Transverse colon (tissue), 4 donors: ENCODE results near the gene PROSER3.

ENCODE experiments used
- EP300 ChIP-seq: sonication (generic); formaldehyde crosslinking; IDR thresholded peaks from one replicate; pipeline ENCODE4 v1.6.1; 2017; ENCODE audit warnings: antibody characterized with exemption, low read depth
- POLR2A ChIP-seq: fragments of 450-650 bp; IDR thresholded peaks from one replicate; pipeline ENCODE4 v1.6.1; 2016; ENCODE audit warnings: antibody characterized with exemption, mild to moderate bottlenecking, moderate library complexity
- POLR2AphosphoS5 ChIP-seq, 3 donors: sonication (generic); formaldehyde crosslinking; IDR thresholded peaks; one replicate each; pipeline ENCODE4 v1.6.1; 2016; ENCODE audit warnings: antibody characterized with exemption in 3 of 3
- TF ChIP-seq, protein P1 (sequence below), 5 experiments: fragments of 200-600 bp in 3 of 5; fragments of 450-650 bp in 2 of 5; sonication (generic) in 3 of 5; IDR thresholded peaks; 1 replicate in 2 of 5; 2 replicates in 3 of 5; pipeline ENCODE4 v1.5.1; 2016 to 2017; ENCODE audit warnings: antibody characterized with exemption in 5 of 5, inconsistent platforms in 3 of 5, mild to moderate bottlenecking in 2 of 5, moderate library complexity in 1 of 5

DNA sequence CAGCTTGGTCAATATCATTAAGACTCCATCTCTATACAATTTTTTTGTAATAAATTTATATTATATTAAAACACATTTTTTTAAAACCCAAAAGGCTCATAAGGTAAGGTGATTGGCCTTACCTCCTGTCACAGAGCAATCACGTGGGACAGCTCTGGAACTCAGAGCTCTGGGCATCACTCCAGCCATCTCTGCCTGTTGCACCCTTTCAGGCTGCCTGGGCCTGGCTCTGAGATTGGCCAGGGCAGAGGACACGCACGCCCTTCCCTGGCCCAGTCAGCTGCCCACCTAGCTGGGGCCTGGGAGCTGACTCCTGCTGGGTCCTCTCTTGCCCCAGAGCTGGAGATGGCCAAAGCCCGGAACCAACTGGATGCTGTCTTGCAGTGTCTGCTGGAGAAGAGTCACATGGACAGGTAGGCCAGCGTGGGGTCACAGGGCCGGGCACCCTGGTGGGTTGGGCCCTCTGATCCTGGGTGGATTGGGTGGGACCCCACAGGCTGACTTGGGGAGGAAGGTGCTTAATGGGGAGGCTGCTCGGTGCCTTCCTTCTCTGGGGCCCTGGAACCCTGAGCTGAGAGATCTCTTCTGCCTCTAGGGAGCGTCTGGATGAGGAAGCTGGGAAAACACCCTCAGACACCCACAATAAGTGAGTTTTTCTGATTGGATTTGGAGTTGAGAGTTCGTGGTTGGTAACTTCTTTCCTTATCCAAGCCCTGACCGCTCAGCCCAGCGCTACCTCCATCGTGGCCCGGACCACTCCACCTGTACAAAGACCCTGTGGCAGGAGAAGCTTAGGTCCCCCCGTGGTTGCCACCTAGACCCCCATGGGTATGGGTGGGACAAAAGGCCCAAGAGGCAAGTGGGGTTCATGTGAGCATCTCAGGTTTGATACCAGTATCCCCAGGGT lies 5.9 kb upstream of the PROSER3 start:
- TF ChIP-seq, protein P1, sequence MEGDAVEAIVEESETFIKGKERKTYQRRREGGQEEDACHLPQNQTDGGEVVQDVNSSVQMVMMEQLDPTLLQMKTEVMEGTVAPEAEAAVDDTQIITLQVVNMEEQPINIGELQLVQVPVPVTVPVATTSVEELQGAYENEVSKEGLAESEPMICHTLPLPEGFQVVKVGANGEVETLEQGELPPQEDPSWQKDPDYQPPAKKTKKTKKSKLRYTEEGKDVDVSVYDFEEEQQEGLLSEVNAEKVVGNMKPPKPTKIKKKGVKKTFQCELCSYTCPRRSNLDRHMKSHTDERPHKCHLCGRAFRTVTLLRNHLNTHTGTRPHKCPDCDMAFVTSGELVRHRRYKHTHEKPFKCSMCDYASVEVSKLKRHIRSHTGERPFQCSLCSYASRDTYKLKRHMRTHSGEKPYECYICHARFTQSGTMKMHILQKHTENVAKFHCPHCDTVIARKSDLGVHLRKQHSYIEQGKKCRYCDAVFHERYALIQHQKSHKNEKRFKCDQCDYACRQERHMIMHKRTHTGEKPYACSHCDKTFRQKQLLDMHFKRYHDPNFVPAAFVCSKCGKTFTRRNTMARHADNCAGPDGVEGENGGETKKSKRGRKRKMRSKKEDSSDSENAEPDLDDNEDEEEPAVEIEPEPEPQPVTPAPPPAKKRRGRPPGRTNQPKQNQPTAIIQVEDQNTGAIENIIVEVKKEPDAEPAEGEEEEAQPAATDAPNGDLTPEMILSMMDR (IDR thresholded peaks at IDR 0.05): no peak
- no peak for TF ChIP-seq POLR2A
- no peak for TF ChIP-seq EP300
- no peak for TF ChIP-seq POLR2AphosphoS5 (IDR thresholded peaks at IDR 0.05)
